A673 (cell line): ENCODE measurements around the gene FIBCD1.

Experiments used
- CTCF ChIP-seq: fragments of 300-800, 200-600 bp; sonication (generic); conservative IDR thresholded peaks from 2 replicates; pipeline ENCODE4 v1.5.1; 2017; ENCODE audit warnings: low read depth, mild to moderate bottlenecking, antibody characterized with exemption, low read length, moderate library complexity, mixed read lengths
- EZH2 ChIP-seq: fragments of 200-600 bp; sonication (generic); IDR thresholded peaks from 2 replicates; pipeline ENCODE4 v1.6.1; 2017; ENCODE audit warnings: borderline replicate concordance, low read depth, mild to moderate bottlenecking, mixed read lengths, antibody characterized with exemption, low read length; ENCODE audit not compliant: poor library complexity, severe bottlenecking

DNA sequence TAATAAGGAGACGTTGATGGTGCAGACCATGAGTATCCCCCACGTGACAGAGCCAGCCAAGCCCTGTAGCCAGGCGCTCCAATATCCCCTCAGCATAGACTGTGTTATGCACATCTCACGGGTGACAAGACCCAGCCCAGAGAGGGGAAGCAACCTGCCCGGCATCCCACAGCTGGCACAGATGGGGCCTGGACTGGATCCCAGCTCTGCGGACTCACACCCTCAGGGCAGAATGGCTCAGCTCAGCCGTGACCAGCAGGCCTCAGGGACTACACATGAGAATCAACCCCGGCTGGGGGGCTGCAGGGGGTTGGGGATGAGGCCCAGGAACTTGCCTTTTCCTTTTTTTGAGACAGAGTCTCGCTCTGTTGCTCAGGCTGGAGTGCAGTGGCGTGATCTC, 11.7 kb downstream of the FIBCD1 start:
- TF ChIP-seq CTCF (no peak), EZH2 (no peak)
